Pancreas (tissue), 10 donors: ENCODE data around the gene TMEM200A. TPM values are rescaled to one million over a fixed set of nuclear protein-coding genes. Genes with fewer than 3 reads are reported as not detected.

ENCODE experiments used
- ATAC-seq, 4 donors: fragments of 200-7000 bp; cut with Tn5 transposase; one replicate each; pipeline versions ENCODE4 v1.8.0 to v1.9.1; 2020; ENCODE audit warnings: mild to moderate bottlenecking in 4 of 4, moderate library complexity in 4 of 4
- DNase-seq, 6 donors: peaks; one replicate each; pipeline ENCODE4 v3.0.0-alpha.2; 2020
- FAIRE-seq: peaks from 2 replicates; lab custom pipeline; 2012; peaks lifted over from hg19 to GRCh38; lab: Jason Lieb, UNC
- H3K27ac ChIP-seq, 4 donors: fragments of 200-600 bp; sonication (generic); 1 replicate in 3 of 4; 2 replicates in 1 of 4; pipeline versions ENCODE4 v1.5.0 to v1.8.0; 2020
- H3K27me3 ChIP-seq, 4 donors: fragments of 200-600 bp; one replicate each; pipeline ENCODE4 v1.8.0; 2021
- H3K36me3 ChIP-seq, 3 donors: fragments of 200-600 bp; sonication (generic) in 1 of 3; one replicate each; pipeline versions ENCODE4 v1.5.0 to v1.8.0; 2020 to 2021
- H3K4me1 ChIP-seq, 3 donors: fragments of 200-600 bp; one replicate each; pipeline ENCODE4 v1.8.0; 2021
- H3K4me3 ChIP-seq, 4 donors: fragments of 200-600 bp; sonication (generic) in 2 of 4; one replicate each; pipeline versions ENCODE4 v1.5.0 to v1.8.0; 2020 to 2021
- H3K9me3 ChIP-seq, 4 donors: fragments of 200-600 bp; one replicate each; pipeline ENCODE4 v1.8.0; 2021
- CTCF ChIP-seq, 4 donors: fragments of 200-600 bp; sonication (generic) in 3 of 4; IDR thresholded peaks; one replicate each; pipeline versions ENCODE4 v1.5.0 to v1.8.0; 2021; ENCODE audit warnings: antibody characterized with exemption in 4 of 4
- WGBS, 2 donors: extraction: QIAGEN DNeasy Blood & Tissue Kit; methylation state at CpG; one replicate each; pipeline ENCODE4 v1.1.7; 2013; 5-methylcytosine and 5-hydroxymethylcytosine counted together
- intact Hi-C, 3 donors: fragments of 100-400 bp; cut with DNase I; formaldehyde crosslinking; loops; one replicate each; pipeline versions ENCODE4 v1.11.1 to v1.14.2; 2022
- polyA plus RNA-seq, 2 donors: library from polyadenylated mRNA; stranded (reverse); fragments of 200-250 nt; gene quantifications; one replicate each; pipeline ENCODE4 v1.2.3, GENCODE V29; 2013
- total RNA-seq, 6 donors: library from RNA; stranded (reverse); fragmentation: NEBNext Ultra II Directional in 4 of 6; extraction: Animal tissue kit (Norgen Biotek cat#: 25700) in 4 of 6; gene quantifications; one replicate each; pipeline versions ENCODE4 v1.2.1 to v1.2.4, GENCODE V29; 2021 to 2023
- donor health status: healthy with polysubstance abuse.
- donor health status: DM: no; HTN: no; CAD: no; lungs with moderate emphysema.
- donor health status: DM: no; HTN: no; CAD: no.
- donor health status: control.
- donor health status: control.
- donor health status: Bipolar disorder and iron deficiency.
- donor health status: DM: yes; HTN: yes; CAD: no.
- donor health status: DM: no; HTN: no; CAD: no.
- donor health status: DM: no; HTN: no; CAD: no.
- donor health status: DM: yes; HTN: yes; CAD: no.

The TMEM200A gene
- 1 to 10 TPM in 3 of 6 donors, under 1 TPM in 3; 0.32 to 5.1 (median 1.3) TPM for total RNA-seq
- 1 to 10 TPM in 1 of 2 donors, under 1 TPM in 1; 0.57 to 7.3 TPM for polyA plus RNA-seq

GRCh38 chr6:130365166-130366106, at the start of gene TMEM200A:
TMEM200A (plus strand) TSS chr6:130366017; CDS start chr6:130440423, 74,406 bp downstream.
- whole genome bisulfite sequencing, 2 donors = 1 to 2% methylated on average over 83 to 84 of the region's 84 CpGs
- Histone ChIP-seq H3K9me3 (no peaks in the 10 kb centered on the region), H3K27ac (peak within 1 kb of the TSS in 2 of 4 donors; percentile 19 to 28), H3K36me3 (no peaks in the 10 kb centered on the region), H3K4me3 (peak within 1 kb of the TSS; percentile 4 to 60 (median 48)), H3K27me3 (peaks cover 0 to 6% (median 3%) of the 10 kb centered on the region in 4 donors), H3K4me1 (no peaks in the 10 kb centered on the region)
- DNase-seq = peak; percentile 13 to 83 (median 44)
- peak; percentile 13 to 50 (median 28) for TF ChIP-seq CTCF (IDR thresholded peaks at IDR 0.05)
- peak; percentile 71 to 86 (median 79) for ATAC-seq
- intact Hi-C loops = no loop called here
- FAIRE-seq = no peak

- 62 to 65% methylated on average over 2 of the region's 2 CpGs for WGBS, 2 donors
- H3K4me1 ChIP-seq = no peaks in the 10 kb centered on the region
- no peaks in the 10 kb centered on the region for H3K36me3 ChIP-seq
- no peak for TF ChIP-seq CTCF (IDR thresholded peaks at IDR 0.05)
- H3K4me3 ChIP-seq = no peak overlapping the region
- DNase-seq = no peak
- no peak for FAIRE-seq
- no peaks in the 10 kb centered on the region for H3K27me3 ChIP-seq
- ATAC-seq = no peak
- no peak overlapping the region for H3K27ac ChIP-seq
- H3K9me3 ChIP-seq = no peaks in the 10 kb centered on the region
- intact Hi-C loops = no loop called here
Measured at GRCh38 chr6:130320908-130321307, 44.9 kb upstream of the TMEM200A start.

DNA sequence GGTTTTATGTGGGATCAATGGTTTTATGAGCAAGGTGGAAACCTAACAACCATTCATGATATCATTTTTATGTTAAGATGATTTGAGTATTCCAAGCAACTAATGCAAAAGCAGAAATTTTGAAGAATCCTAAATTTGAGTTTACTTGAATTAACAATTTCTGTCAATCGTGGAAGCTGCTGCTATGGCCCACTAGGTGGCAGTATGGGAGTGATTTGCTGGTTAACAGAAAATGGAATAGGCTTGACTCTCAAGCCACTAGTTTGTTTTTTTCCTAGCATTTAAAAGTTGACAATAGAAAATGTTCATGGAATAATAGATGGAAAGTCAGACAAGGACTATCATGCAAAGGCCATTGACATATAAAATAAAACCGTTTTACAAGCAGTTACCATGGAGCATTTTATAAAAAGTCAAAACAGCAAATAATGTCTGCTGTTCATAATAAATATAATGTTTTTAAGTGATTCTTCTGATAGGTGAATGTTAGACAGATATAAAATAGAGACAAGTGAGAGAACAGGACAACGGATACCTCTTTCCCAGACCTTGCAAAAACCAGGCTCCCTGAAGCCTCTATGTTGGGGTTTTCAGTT, 43.0 kb upstream of the TMEM200A start:
- intact Hi-C loops = no loop called here
- ATAC-seq = peak in 3 of 4 donors; percentile 72 to 81 (median 80)
- FAIRE-seq = peak; percentile 86
- no peak overlapping the region for H3K4me3 ChIP-seq
- no peaks in the 10 kb centered on the region for H3K27me3 ChIP-seq
- TF ChIP-seq CTCF (IDR thresholded peaks at IDR 0.05) = peak; percentile 49 to 86 (median 76)
- WGBS, 2 donors = 3 to 5% methylated on average over 3 of the region's 3 CpGs
- H3K27ac ChIP-seq = no peak overlapping the region
- no peaks in the 10 kb centered on the region for H3K36me3 ChIP-seq
- H3K4me1 ChIP-seq = no peaks in the 10 kb centered on the region
- peak in 3 of 6 donors; percentile 9 to 31 (median 29) for DNase-seq
- no peaks in the 10 kb centered on the region for H3K9me3 ChIP-seq

GRCh38 chr6:130324657-130325056, 41.2 kb upstream of the TMEM200A start:
- Histone ChIP-seq H3K4me3 (no peak overlapping the region), H3K36me3 (no peaks in the 10 kb centered on the region), H3K9me3 (no peaks in the 10 kb centered on the region), H3K27me3 (no peaks in the 10 kb centered on the region), H3K27ac (no peak overlapping the region), H3K4me1 (no peaks in the 10 kb centered on the region)
- FAIRE-seq = no peak
- 70% methylated on average over 4 of the region's 4 CpGs for WGBS, 2 donors
- no peak for TF ChIP-seq CTCF (IDR thresholded peaks at IDR 0.05)
- DNase-seq = no peak
- intact Hi-C loops = no loop called here
- ATAC-seq = no peak
